ENCODE data around the gene ANTXR1.

The ANTXR1 gene

GRCh38 chr2:69188182-69188900 is 175.4 kb downstream of the ANTXR1 start:
- peak overlapping the region in 1 of 3 experiments; percentile 22 for H3K27ac Mint-ChIP-seq
- no peak for TF ChIP-seq CTCF (IDR thresholded peaks at IDR 0.05; ENCODE audit: unreplicated experiment in 3 of 3)
- H3K9me3 Mint-ChIP-seq = no peaks in the 10 kb centered on the region
- H3K4me3 Mint-ChIP-seq = no peak overlapping the region
- no peaks in the 10 kb centered on the region for H3K27me3 Mint-ChIP-seq (ENCODE audit: low read depth)
- peaks cover 76% of the 10 kb centered on the region for H3K36me3 Mint-ChIP-seq (ENCODE audit: low read depth)
- H3K4me1 Mint-ChIP-seq = peaks cover 62% of the 10 kb centered on the region

DNA sequence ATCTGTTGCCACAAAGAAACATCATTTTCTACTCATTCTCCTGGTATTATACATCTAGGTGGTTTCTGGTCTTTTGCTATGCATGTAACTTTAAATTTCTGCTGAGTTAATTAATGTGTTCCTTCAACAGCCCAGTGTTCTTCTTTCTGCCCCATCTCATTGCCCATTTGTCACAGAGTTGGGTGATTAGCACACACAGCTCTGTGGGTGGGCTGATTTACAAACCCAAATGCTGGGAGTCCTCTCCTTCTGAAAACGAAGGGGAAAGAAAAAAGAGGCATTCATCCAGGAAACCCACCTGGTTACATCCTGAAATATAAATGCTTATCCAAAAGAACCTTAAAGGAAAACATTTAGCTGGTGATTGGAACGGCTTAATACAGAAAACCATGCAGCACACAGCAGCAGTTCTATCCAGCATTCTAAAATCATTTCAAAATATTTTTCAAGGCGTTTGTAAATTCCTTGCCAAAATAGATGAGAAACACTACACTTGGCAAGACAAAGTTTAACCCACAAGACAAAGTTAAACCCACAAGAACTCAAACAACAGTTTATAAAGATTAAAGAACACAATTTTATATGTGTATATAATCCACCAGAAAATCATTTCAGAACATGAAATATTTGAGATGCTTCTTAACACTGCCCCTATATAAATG is 177.9 kb downstream of the ANTXR1 start:
- no peak for TF ChIP-seq CTCF (IDR thresholded peaks at IDR 0.05; ENCODE audit: unreplicated experiment in 3 of 3)
- no peak overlapping the region for H3K4me3 Mint-ChIP-seq
- no peaks in the 10 kb centered on the region for H3K9me3 Mint-ChIP-seq
- H3K36me3 Mint-ChIP-seq (ENCODE audit: low read depth) = peaks cover 76% of the 10 kb centered on the region
- no peaks in the 10 kb centered on the region for H3K27me3 Mint-ChIP-seq (ENCODE audit: low read depth)
- peaks cover 55% of the 10 kb centered on the region for H3K4me1 Mint-ChIP-seq
- peak overlapping the region in 2 of 3 experiments; percentile 28 to 84 for H3K27ac Mint-ChIP-seq

GRCh38 chr2:69191634-69192033 is 178.7 kb downstream of the ANTXR1 start:
- Mint-ChIP-seq H3K27ac (peak overlapping the region in 2 of 3 experiments; percentile 28 to 84), H3K4me3 (no peak overlapping the region), H3K4me1 (peaks cover 59% of the 10 kb centered on the region), H3K36me3 (ENCODE audit: low read depth) (peaks cover 76% of the 10 kb centered on the region), H3K9me3 (no peaks in the 10 kb centered on the region), H3K27me3 (ENCODE audit: low read depth) (no peaks in the 10 kb centered on the region)
- no peak for TF ChIP-seq CTCF (IDR thresholded peaks at IDR 0.05; ENCODE audit: unreplicated experiment in 3 of 3)

- no peaks in the 10 kb centered on the region for H3K27me3 Mint-ChIP-seq (ENCODE audit: low read depth)
- no peak overlapping the region for H3K4me3 Mint-ChIP-seq
- no peaks in the 10 kb centered on the region for H3K9me3 Mint-ChIP-seq
- H3K36me3 Mint-ChIP-seq (ENCODE audit: low read depth) = peaks cover 76% of the 10 kb centered on the region
- no peak for TF ChIP-seq CTCF (IDR thresholded peaks at IDR 0.05; ENCODE audit: unreplicated experiment in 3 of 3)
- H3K4me1 Mint-ChIP-seq = peaks cover 53% of the 10 kb centered on the region
- peak overlapping the region in 1 of 3 experiments; percentile 84 for H3K27ac Mint-ChIP-seq
Measured at GRCh38 chr2:69192176-69192945, 179.4 kb downstream of the ANTXR1 start.

DNA sequence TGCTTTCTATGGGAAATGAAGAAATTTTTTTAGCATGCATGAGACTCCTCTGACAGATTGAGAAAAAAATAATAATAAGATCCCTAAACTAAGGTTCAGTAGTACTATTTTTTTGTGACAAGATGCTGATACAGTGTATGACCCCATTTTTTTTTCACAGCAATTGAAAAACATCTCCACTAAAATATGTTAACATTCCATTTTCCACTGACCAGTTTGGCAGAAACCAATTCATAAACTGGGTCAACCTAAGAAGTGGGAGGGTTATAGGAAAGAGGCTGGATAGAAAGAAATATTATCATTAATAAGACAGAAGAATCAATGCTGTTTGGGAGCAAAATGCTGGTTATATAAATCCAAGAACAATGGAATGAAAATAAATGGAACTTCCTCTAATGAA is 182.7 kb downstream of the ANTXR1 start:
- Mint-ChIP-seq H3K9me3 (no peaks in the 10 kb centered on the region), H3K27ac (peak overlapping the region in 1 of 3 experiments; percentile 33), H3K4me3 (no peak overlapping the region), H3K4me1 (peaks cover 26% of the 10 kb centered on the region), H3K27me3 (ENCODE audit: low read depth) (no peaks in the 10 kb centered on the region), H3K36me3 (ENCODE audit: low read depth) (peaks cover 78% of the 10 kb centered on the region)
- TF ChIP-seq CTCF (IDR thresholded peaks at IDR 0.05; ENCODE audit: unreplicated experiment in 3 of 3) = no peak
